8988T (cell line): ENCODE results near the gene SCAF11.

Experiments used
- DNase-seq: peaks from one replicate; pipeline ENCODE4 v3.0.0; 2011

The SCAF11 gene

GRCh38 chr12:45909041-45909713 lies 81.2 kb downstream of the SCAF11 start:
- DNase-seq: no peak

GRCh38 chr12:45907955-45908354 lies 82.4 kb downstream of the SCAF11 start:
- DNase-seq: no peak

- no peak for DNase-seq
Observed at GRCh38 chr12:45898094-45898493, 92.3 kb downstream of the SCAF11 start.

GRCh38 chr12:45895961-45896360 lies 94.4 kb downstream of the SCAF11 start:
- DNase-seq: no peak

DNA sequence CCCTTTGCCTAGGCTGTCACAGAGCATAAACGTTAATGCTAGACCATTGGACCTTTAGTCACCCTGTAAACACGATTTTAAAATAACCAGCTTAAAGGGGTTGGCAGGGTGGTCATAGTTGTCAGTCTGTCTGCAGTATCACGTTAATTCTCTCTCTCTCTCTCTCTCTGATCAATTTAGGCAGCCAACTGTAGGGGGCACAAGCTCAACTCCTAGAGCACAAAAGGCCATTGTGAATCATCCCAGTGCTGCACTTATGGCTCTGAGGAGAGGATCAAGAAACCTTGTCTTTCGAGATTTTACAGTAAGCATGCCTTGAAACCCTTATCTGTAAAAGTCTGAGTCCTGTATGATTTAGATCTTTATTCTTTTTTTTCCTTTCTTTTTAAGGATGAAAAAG lies 97.1 kb downstream of the SCAF11 start:
- DNase-seq: peak; percentile 29

DNA sequence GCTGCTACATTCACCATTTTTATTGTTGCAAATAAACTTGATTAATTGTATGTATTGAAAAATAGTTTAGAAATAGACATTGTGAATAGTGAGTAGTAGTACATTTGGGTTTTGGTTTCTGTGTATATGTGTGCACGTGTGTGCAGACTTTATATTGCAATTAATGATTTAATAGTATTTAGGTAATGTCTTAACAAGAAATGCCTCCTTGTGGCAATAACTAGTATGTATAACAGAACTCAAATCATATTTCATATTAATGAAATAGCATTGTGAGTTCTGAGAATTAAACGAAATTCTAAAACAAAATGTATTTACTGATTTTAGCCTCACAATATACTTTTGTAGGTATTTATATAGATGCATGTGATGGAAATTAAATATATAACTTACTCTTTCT lies 100.1 kb downstream of the SCAF11 start:
- no peak for DNase-seq

DNA sequence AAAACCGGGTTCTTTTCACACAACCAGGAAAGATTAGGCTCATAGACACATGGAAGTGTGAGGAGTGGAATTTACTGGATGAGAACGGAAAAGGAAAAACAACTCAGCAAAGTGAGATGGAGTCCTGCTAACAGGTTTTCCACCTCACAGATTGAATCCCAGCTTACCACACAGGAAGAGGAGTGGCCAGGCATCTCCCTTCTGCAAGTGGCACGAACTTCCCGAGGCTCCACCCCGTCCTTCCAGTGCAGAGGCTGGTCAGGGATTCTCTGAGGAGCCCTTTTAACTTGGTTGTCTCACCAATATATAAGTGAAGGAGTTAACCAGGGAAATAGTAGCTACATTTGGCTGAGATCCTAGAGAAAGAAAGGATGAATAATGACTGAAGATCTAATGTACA lies 102.8 kb downstream of the SCAF11 start:
- DNase-seq: no peak

DNA sequence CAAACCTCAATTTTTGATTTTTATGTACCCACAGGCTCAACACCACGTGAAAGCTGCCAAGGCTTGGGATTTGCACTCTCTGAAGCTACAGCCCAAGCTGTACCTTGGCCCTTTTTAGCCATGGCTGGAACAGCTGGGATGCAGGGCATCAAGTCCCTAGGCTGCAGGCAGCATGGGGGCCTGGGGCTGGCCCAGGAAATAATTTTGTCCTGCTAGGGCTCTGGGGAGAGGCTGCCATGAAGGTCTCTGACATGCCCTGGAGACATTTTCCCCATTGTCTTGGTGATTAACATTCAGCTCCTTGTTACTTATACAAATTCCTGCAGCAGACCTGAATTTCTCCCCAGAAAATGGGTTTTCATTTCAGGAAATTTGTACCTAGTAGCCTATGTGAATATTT lies 103.7 kb downstream of the SCAF11 start:
- no peak for DNase-seq

GRCh38 chr12:45883187-45883586 lies 107.2 kb downstream of the SCAF11 start:
- DNase-seq: no peak

- DNase-seq: no peak
Observed at GRCh38 chr12:45880533-45880932, 109.8 kb downstream of the SCAF11 start.

DNA sequence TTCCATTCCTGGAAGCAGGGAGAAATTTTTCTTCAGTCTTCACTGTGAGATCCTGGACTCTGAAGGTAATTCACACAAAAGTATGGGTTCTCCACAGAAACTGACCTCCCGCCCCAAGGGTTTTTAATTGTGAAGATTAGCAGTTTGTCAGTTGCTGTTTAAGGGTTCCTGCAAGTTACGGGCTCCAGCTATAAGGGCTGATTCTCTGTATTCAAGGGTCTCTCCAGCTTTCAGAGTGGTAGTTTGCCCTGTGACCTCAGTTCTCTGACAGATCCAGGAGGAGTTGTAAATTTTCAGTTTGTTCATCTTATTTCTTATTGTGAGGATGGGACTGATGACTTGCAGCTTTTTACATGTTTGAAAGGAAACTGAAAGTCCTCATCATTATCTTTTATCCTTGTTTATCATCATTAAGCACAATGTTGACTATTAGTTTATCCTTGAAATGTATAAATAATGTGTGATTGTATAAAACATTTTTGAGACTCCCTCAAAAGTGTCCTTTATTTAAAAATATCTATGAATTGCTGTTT lies 110.9 kb downstream of the SCAF11 start:
- DNase-seq: no peak

DNA sequence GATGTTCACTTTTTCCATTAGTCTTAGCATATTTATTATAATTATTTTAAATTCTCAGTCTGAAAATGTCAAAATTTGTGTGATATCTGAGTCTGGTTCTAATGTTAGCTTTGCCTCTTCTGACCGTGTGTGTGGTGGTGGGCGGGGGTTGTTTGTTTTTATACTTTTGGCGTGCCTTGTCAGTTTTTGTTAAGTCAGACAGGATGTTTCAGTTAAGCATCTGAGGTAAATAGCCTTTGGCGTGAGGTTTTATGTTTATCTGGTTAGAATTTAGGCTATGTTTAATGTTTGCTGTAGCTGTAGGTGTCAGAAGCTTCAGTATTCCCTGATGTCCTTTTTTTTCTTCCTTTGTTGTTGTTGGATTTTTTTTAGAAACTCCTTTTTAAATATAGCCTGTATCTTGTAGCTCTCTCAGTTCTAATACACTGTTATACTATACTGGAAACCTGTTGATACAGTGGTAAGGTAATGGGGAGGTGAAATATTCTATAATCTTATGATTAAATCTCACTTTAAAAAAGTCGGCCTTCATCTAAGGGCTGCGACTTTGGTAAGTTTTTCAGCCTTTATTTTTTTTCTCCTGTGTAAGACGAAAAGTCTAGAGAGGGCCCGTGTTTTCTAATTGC lies 111.6 kb downstream of the SCAF11 start:
- no peak for DNase-seq

DNA sequence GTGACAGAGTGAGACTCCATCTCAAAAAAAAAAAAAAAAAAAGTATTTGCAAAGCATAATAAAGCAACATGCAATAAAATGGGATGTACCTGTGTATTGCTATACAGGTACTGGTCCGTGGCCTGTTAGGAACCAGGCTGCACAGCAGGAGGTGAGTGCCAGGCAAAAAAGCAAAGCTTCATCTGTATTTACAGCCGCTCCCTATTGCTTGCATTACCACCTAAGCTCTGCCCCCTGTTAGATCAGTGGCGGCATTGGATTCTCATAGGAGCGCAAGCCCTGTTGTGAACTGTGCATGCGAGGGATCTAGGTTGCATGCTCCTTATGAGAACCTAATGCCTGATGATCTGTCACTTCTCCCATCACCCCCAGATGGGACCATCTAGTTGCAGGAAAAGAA lies 113.3 kb downstream of the SCAF11 start:
- no peak for DNase-seq

DNA sequence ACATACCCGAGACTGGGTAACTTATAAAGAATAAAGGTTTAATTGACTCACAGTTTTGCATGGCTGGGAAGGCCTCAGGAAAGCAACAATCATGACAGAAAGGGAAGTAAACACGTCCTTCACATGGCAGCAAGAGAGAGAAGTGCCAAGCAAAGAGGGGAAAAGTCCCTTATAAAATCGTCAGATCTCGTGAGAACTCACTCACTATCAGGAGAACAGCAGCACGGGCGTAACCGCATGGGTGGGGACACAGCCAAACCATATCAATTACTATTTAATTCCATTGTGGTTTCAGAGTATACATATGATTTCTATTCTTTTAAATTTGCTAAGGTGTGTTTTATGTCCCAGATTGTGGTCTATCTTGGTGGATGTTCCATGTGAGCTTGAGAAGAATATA lies 117.9 kb downstream of the SCAF11 start:
- no peak for DNase-seq
